Activated CD4-positive, alpha-beta T cell treated with anti-CD3 and anti-CD28 coated beads for 36 hours (primary cell): Measurements from ENCODE around the gene CFAP65. TPM values are rescaled to one million over a fixed set of nuclear protein-coding genes. Genes with fewer than 3 reads are reported as not detected.

ENCODE experiments used
- ATAC-seq: fragments of 200-7000 bp; cut with Tn5 transposase; one replicate; pipeline ENCODE4 v1.10.0; 2021; ENCODE audit warnings: mild to moderate bottlenecking, moderate library complexity
- CTCF ChIA-PET: fragments of 350-600 bp; sonication (Branson Sonifier 250); formaldehyde crosslinking; loops from one replicate; lab custom pipeline; 2021; ENCODE audit warnings: antibody characterized with exemption; lab: Charles Lee
- POLR2A ChIA-PET: fragments of 350-600 bp; sonication (Branson Sonifier 250); formaldehyde crosslinking; loops from one replicate; lab custom pipeline; 2021; ENCODE audit warnings: antibody characterized with exemption, inconsistent platforms; lab: Charles Lee
- DNase-seq: peaks from one replicate; pipeline ENCODE4 v3.0.0-alpha.2; 2020
- H3K27ac Mint-ChIP-seq: one replicate; pipeline ENCODE4 v1.8.0; 2021; ENCODE audit warnings: mixed read lengths
- H3K27me3 Mint-ChIP-seq: one replicate; pipeline ENCODE4 v1.8.0; 2021; ENCODE audit warnings: mixed read lengths
- H3K36me3 Mint-ChIP-seq: one replicate; pipeline ENCODE4 v1.8.0; 2021; ENCODE audit warnings: low read depth, mixed read lengths
- H3K4me1 Mint-ChIP-seq: one replicate; pipeline ENCODE4 v1.8.0; 2021; ENCODE audit warnings: mixed read lengths
- H3K4me3 Mint-ChIP-seq: one replicate; pipeline ENCODE4 v1.8.0; 2021; ENCODE audit warnings: mild to moderate bottlenecking, moderate library complexity, mixed read lengths
- H3K9me3 Mint-ChIP-seq: one replicate; pipeline ENCODE4 v1.8.0; 2021; ENCODE audit warnings: low read depth, mixed read lengths
- intact Hi-C, 2 experiments: fragments of 100-400 bp; cut with DNase I in 1 of 2; cut with micrococcal nuclease in 1 of 2; formaldehyde crosslinking; loops; one replicate each; pipeline versions ENCODE4 v1.14.2 to v1.15.1; 2022 to 2024; cut with DNase I, micrococcal nuclease
- total RNA-seq, 2 experiments: library from RNA; stranded (reverse); gene quantifications; one replicate each; pipeline ENCODE4 v1.2.3, GENCODE V29; 2021

The CFAP65 gene
- total RNA-seq, 2 experiments from 2014 or later = not detected

- Mint-ChIP-seq H3K4me1 (peaks cover 7% of the 10 kb centered on the region), H3K27me3 (peaks cover 50% of the 10 kb centered on the region), H3K4me3 (no peak overlapping the region), H3K9me3 (no peaks in the 10 kb centered on the region), H3K27ac (no peak overlapping the region), H3K36me3 (no peaks in the 10 kb centered on the region)
- intact Hi-C loops = no loop called here
- ChIA-PET POLR2A (interaction anchor here (0.6 kb wide), 1 partner anchor 14 kb away, joined by 3 read pairs; no protein-coding TSS in a partner anchor), CTCF (interaction anchor here (1.2 to 2.6 kb wide), 3 partner anchors 16 to 109 kb away, joined by 3 to 12 read pairs (median 5); no protein-coding TSS in a partner anchor)
- DNase-seq = peak; percentile 58
- no peak for ATAC-seq
Observed at GRCh38 chr2:219045937-219046550, 4.7 kb upstream of the CFAP65 start.

GRCh38 chr2:219042750-219043149 lies 1.4 kb upstream of the CFAP65 start:
- ChIA-PET CTCF (interaction anchor here (0.5 to 5.5 kb wide), 4 partner anchors 13 to 266 kb away, joined by 3 to 42 read pairs (median 13); no protein-coding TSS in a partner anchor), POLR2A (no interaction called here)
- peaks cover 49% of the 10 kb centered on the region for H3K27me3 Mint-ChIP-seq
- peaks cover 9% of the 10 kb centered on the region for H3K4me1 Mint-ChIP-seq
- ATAC-seq (no peak), DNase-seq (no peak)
- intact Hi-C loops = no loop called here
- H3K36me3 Mint-ChIP-seq = no peaks in the 10 kb centered on the region
- no peak overlapping the region for H3K4me3 Mint-ChIP-seq
- no peak overlapping the region for H3K27ac Mint-ChIP-seq
- no peaks in the 10 kb centered on the region for H3K9me3 Mint-ChIP-seq

DNA sequence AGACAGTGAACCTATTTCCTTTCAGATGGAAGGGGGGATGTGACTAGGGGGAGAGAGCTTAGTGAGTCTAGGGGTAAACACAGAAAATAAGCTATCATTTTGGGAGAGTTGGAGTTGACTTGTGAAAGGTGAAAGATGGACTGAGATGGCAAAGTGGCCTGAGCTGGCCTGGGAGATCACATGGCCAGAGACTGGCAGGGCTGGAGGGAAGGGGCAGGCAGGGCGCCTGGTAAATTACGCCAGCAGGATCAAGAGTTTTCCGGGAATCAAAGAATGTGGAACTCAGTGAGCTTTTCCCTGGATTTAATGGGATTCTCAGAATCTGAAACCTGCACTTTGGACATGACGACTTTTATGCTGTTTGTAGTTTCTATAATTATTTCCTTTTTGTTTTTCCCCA lies 841 bp upstream of the CFAP65 start:
- no peaks in the 10 kb centered on the region for H3K36me3 Mint-ChIP-seq
- no peak for DNase-seq
- no peak overlapping the region for H3K27ac Mint-ChIP-seq
- ChIA-PET CTCF (interaction anchor here (0.6 to 5.5 kb wide), 6 partner anchors 13 to 306 kb away, joined by 3 to 42 read pairs (median 3); no protein-coding TSS in a partner anchor), POLR2A (no interaction called here)
- H3K4me3 Mint-ChIP-seq = no peak overlapping the region
- ATAC-seq = no peak
- H3K27me3 Mint-ChIP-seq = peaks cover 48% of the 10 kb centered on the region
- intact Hi-C loops = no loop called here
- no peaks in the 10 kb centered on the region for H3K9me3 Mint-ChIP-seq
- peaks cover 9% of the 10 kb centered on the region for H3K4me1 Mint-ChIP-seq

GRCh38 chr2:219038600-219038999 lies 2.7 kb downstream of the CFAP65 start:
- Mint-ChIP-seq H3K9me3 (no peaks in the 10 kb centered on the region), H3K4me3 (no peak overlapping the region), H3K4me1 (peaks cover 9% of the 10 kb centered on the region), H3K27me3 (peaks cover 40% of the 10 kb centered on the region), H3K36me3 (no peaks in the 10 kb centered on the region), H3K27ac (no peak overlapping the region)
- ATAC-seq (no peak), DNase-seq (no peak)
- POLR2A ChIA-PET = no interaction called here
- intact Hi-C loops = no loop called here
- CTCF ChIA-PET = interaction anchor here (1.1 to 5.5 kb wide), 3 partner anchors 9 to 81 kb away, joined by 3 to 42 read pairs (median 4); no protein-coding TSS in a partner anchor

- no peaks in the 10 kb centered on the region for H3K9me3 Mint-ChIP-seq
- peaks cover 37% of the 10 kb centered on the region for H3K27me3 Mint-ChIP-seq
- ChIA-PET POLR2A (no interaction called here), CTCF (interaction anchor here (0.6 to 1.1 kb wide), 3 partner anchors 13 to 82 kb away, joined by 3 to 4 read pairs (median 3); no protein-coding TSS in a partner anchor)
- H3K4me1 Mint-ChIP-seq = peaks cover 9% of the 10 kb centered on the region
- ATAC-seq = no peak
- no peak for DNase-seq
- intact Hi-C loops = no loop called here
- H3K4me3 Mint-ChIP-seq = no peak overlapping the region
- no peaks in the 10 kb centered on the region for H3K36me3 Mint-ChIP-seq
- H3K27ac Mint-ChIP-seq = no peak overlapping the region
Observed at GRCh38 chr2:219037783-219038499, 3.4 kb downstream of the CFAP65 start.

- peaks cover under 1% of the 10 kb centered on the region for H3K4me1 Mint-ChIP-seq
- CTCF ChIA-PET = interaction anchor here (0.8 to 1.3 kb wide), 3 partner anchors 9 to 18 kb away, joined by 3 to 5 read pairs (median 3); no protein-coding TSS in a partner anchor
Observed at GRCh38 chr2:219035942-219036341, 5.4 kb downstream of the CFAP65 start.

DNA sequence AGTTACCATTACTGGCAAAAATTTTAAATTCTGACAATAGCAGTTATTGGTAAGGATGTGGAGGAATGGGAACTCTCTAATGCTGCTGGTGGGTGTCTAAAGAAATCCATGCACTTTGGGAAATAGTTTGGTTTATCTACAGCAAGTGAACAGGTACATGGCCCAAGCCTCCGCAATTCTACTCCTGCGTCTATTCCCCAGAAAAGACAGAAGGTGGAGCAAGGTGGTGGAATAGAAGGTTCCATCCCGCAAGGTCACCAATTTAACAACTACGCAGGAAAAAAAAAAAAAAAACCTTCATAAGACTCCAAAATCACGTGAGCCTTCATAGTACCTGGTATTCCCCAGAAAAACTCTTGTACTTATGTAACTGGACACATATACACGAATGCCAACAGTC lies 6.5 kb downstream of the CFAP65 start:
- Mint-ChIP-seq H3K27me3 (peaks cover 24% of the 10 kb centered on the region), H3K36me3 (no peaks in the 10 kb centered on the region), H3K4me1 (no peaks in the 10 kb centered on the region), H3K9me3 (no peaks in the 10 kb centered on the region), H3K27ac (no peak overlapping the region), H3K4me3 (no peak overlapping the region)
- intact Hi-C loops = no loop called here
- ChIA-PET POLR2A (no interaction called here), CTCF (interaction anchor here (1.0 to 1.3 kb wide), 2 partner anchors 8 to 13 kb away, joined by 3 to 5 read pairs; no protein-coding TSS in a partner anchor)
- no peak for DNase-seq
- no peak for ATAC-seq

More at GRCh38 chr2:219035942-219036341, 5.4 kb downstream of the CFAP65 start:
- Mint-ChIP-seq H3K9me3 (no peaks in the 10 kb centered on the region), H3K27ac (no peak overlapping the region), H3K36me3 (no peaks in the 10 kb centered on the region), H3K27me3 (peaks cover 29% of the 10 kb centered on the region), H3K4me3 (no peak overlapping the region)
- POLR2A ChIA-PET = no interaction called here
- ATAC-seq (no peak), DNase-seq (no peak)
- intact Hi-C loops = no loop called here

GRCh38 chr2:219032051-219032745 lies 9.1 kb downstream of the CFAP65 start:
- POLR2A ChIA-PET = no interaction called here
- ATAC-seq (no peak), DNase-seq (no peak)
- no peak overlapping the region for H3K4me3 Mint-ChIP-seq
- H3K9me3 Mint-ChIP-seq = no peaks in the 10 kb centered on the region
- no peak overlapping the region for H3K27ac Mint-ChIP-seq
- peaks cover 14% of the 10 kb centered on the region for H3K27me3 Mint-ChIP-seq
- no peaks in the 10 kb centered on the region for H3K36me3 Mint-ChIP-seq
- CTCF ChIA-PET = interaction anchor here (0.7 kb wide), 1 partner anchor 415 kb away, joined by 3 read pairs; no protein-coding TSS in a partner anchor
- intact Hi-C loops = no loop called here
- H3K4me1 Mint-ChIP-seq = no peaks in the 10 kb centered on the region

GRCh38 chr2:219031005-219031738 lies 10.1 kb downstream of the CFAP65 start:
- Mint-ChIP-seq H3K27ac (no peak overlapping the region), H3K4me1 (no peaks in the 10 kb centered on the region), H3K27me3 (peaks cover 14% of the 10 kb centered on the region), H3K36me3 (no peaks in the 10 kb centered on the region), H3K9me3 (no peaks in the 10 kb centered on the region), H3K4me3 (no peak overlapping the region)
- intact Hi-C loops = no loop called here
- ChIA-PET CTCF (interaction anchor here (0.6 to 4.9 kb wide), 7 partner anchors 13 to 122 kb away, joined by 3 to 44 read pairs (median 12); no protein-coding TSS in a partner anchor), POLR2A (no interaction called here)
- ATAC-seq (no peak), DNase-seq (no peak)

DNA sequence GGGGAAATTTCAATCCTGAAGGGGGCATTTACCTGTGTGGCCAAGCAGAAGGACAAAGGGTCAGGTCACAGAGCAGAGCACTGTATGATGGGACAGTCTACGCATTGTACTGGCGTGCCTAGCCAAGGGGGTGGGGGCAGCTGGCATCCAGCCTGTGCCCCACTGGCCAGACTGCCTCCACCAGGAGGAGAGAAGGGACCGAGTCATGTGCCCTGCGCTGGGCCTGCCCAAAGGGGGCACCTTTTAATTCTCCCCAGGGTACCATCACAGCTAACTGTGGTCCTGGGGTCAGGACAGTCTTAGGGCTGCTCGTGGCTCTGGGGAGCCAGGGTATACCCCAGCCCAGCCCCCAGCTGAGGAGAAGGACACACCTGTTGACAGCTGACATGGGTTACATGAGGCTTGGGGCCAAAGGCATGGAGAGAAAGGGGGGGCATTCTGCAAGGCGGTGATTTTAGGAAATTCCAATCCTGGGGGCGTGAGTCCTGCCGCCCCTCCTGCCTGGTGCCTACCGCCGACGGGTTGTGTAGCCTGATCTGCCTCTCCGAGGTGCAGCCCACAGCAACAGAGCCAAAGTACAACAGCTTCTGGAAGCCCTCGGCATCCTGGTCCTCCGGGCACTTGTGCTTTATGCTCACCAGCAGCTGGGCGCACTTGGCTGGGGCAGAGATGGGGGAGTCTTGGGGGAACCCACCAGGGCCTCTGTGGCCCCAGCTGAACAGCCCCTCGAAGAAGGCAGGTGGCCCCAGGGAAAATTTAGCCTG lies 11.0 kb downstream of the CFAP65 start:
- Mint-ChIP-seq H3K27me3 (peaks cover 11% of the 10 kb centered on the region), H3K9me3 (no peaks in the 10 kb centered on the region), H3K4me3 (no peak overlapping the region), H3K36me3 (no peaks in the 10 kb centered on the region), H3K27ac (no peak overlapping the region), H3K4me1 (no peaks in the 10 kb centered on the region)
- POLR2A ChIA-PET = no interaction called here
- intact Hi-C loops = no loop called here
- CTCF ChIA-PET = interaction anchor here (0.5 to 4.9 kb wide), 50 partner anchors 10 to 1667 kb away, joined by 3 to 44 read pairs (median 4); partner anchors contain the start of genes CFAP65, GLB1L and STK16
- ATAC-seq = no peak
- no peak for DNase-seq
